ENCODE measurements around the gene PCP4. TPM values are rescaled to one million over a fixed set of nuclear protein-coding genes. Genes with fewer than 3 reads are reported as not detected.

Gene PCP4
- total RNA-seq, 1 donor from 2014 or later, result not detected

DNA sequence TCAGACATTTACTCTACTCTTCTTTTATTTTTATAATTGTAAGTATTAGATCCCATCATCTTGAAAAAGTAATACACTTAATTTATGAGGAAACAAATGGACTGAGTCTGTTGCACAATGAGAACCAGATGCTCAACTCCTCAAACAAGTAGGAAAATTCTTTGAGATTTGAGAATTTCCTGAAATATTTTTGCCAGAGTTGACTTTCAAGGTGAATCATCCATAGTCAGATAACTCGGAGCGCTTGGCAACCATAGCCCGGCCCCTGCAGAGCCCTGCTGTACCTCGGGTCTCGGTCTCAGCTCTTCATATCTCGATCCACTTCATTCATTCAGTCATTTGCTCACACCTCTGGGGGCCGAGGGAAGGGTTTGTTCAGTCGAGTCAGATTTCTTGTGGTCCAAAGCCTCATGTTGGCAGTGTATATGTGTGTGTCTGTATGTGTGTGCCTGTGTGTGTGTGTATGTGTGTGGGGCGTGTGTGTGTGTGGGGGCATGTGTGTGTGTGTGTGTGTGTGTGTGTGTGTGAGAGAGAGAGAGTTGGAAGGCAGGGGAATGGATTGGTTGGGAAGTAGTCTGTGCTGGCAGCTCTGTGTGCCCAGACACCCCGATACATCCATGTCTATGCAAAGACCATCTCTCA is 18.1 kb upstream of the PCP4 start:
- H3K36me3 Mint-ChIP-seq, result no peaks in the 10 kb centered on the region
- Histone ChIP-seq H3K4me2 (no peak overlapping the region), H3K27me3 (no peaks in the 10 kb centered on the region), H3K27ac (no peak overlapping the region), H4K20me1 (ENCODE audit: low read depth) (no peaks in the 10 kb centered on the region), H3F3A (ENCODE audit: low read depth) (no peaks in the 10 kb centered on the region), H3K4me1 (peaks cover 9% of the 10 kb centered on the region), H2AFZ (replicated peaks) (no peak overlapping the region), H3K4me3 (no peak overlapping the region), H3K79me2 (ENCODE audit: low read depth) (no peaks in the 10 kb centered on the region), H3K9ac (no peak overlapping the region), H3K9me3 (ENCODE audit: low read depth) (no peaks in the 10 kb centered on the region), H3K36me3 (no peaks in the 10 kb centered on the region)
- TF ChIP-seq, protein P1, sequence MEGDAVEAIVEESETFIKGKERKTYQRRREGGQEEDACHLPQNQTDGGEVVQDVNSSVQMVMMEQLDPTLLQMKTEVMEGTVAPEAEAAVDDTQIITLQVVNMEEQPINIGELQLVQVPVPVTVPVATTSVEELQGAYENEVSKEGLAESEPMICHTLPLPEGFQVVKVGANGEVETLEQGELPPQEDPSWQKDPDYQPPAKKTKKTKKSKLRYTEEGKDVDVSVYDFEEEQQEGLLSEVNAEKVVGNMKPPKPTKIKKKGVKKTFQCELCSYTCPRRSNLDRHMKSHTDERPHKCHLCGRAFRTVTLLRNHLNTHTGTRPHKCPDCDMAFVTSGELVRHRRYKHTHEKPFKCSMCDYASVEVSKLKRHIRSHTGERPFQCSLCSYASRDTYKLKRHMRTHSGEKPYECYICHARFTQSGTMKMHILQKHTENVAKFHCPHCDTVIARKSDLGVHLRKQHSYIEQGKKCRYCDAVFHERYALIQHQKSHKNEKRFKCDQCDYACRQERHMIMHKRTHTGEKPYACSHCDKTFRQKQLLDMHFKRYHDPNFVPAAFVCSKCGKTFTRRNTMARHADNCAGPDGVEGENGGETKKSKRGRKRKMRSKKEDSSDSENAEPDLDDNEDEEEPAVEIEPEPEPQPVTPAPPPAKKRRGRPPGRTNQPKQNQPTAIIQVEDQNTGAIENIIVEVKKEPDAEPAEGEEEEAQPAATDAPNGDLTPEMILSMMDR (IDR thresholded peaks at IDR 0.05), result no peak
- TF ChIP-seq EZH2 (IDR thresholded peaks at IDR 0.05), result no peak
- TF ChIP-seq EZH2phosphoT487 (IDR thresholded peaks at IDR 0.05), result no peak
- no peak overlapping the region for H3K4me3 Mint-ChIP-seq
- no peak for DNase-seq (ENCODE audit: low spot score)
- peaks cover 17% of the 10 kb centered on the region for H3K27me3 Mint-ChIP-seq (ENCODE audit: insufficient read depth, low read depth)
- no peak overlapping the region for H3K27ac Mint-ChIP-seq
- peaks cover 19% of the 10 kb centered on the region for H3K9me3 Mint-ChIP-seq
- peaks cover 61% of the 10 kb centered on the region for H3K4me1 Mint-ChIP-seq

GRCh38 chr21:39850333-39850732 is 16.9 kb upstream of the PCP4 start:
- Histone ChIP-seq H2AFZ (replicated peaks) (no peak overlapping the region), H3K9ac (no peak overlapping the region), H3K4me1 (peaks cover 6% of the 10 kb centered on the region), H3K79me2 (ENCODE audit: low read depth) (no peaks in the 10 kb centered on the region), H3K9me3 (ENCODE audit: low read depth) (no peaks in the 10 kb centered on the region), H3K27me3 (no peaks in the 10 kb centered on the region), H3K27ac (no peak overlapping the region), H4K20me1 (ENCODE audit: low read depth) (no peaks in the 10 kb centered on the region), H3K4me3 (no peak overlapping the region), H3K4me2 (no peak overlapping the region), H3K36me3 (no peaks in the 10 kb centered on the region), H3F3A (ENCODE audit: low read depth) (no peaks in the 10 kb centered on the region)
- Mint-ChIP-seq H3K9me3 (peaks cover 16% of the 10 kb centered on the region), H3K4me1 (peaks cover 49% of the 10 kb centered on the region), H3K27ac (no peak overlapping the region), H3K27me3 (ENCODE audit: insufficient read depth, low read depth) (peaks cover 14% of the 10 kb centered on the region), H3K36me3 (no peaks in the 10 kb centered on the region), H3K4me3 (no peak overlapping the region)
- no peak for TF ChIP-seq EZH2phosphoT487 (IDR thresholded peaks at IDR 0.05)
- TF ChIP-seq, protein P1 (IDR thresholded peaks at IDR 0.05), result no peak
- TF ChIP-seq EZH2 (IDR thresholded peaks at IDR 0.05), result no peak
- no peak for DNase-seq (ENCODE audit: low spot score)

DNA sequence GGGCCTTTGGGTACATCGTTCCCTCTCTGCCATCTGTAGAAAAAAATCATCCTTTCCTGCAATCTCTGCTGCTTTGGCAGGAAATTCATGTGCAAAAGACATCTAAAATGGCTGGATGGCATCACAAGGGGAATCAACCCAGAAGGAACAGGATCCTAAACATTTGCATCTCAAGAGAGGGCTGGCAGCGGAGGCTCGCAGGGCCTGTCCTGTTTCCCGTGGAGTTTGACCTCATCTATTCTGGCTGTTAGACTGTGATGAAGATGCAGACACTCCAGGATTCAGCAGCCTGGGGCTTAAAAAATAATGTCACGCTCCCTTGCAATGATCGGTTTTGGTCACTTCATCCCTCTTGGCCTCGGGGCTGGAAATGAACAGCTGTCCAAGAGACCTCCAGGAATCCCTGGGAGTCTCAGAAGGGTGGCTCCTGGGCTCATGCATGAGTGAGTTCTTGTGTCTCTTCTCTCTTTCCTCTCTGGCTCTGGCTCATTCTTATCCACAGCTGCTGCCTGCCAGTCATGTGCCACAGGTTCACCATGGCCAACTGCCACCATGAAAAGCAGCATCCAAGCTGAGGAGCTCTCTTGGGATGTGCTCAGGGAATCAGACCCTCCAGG is 16.1 kb upstream of the PCP4 start:
- Mint-ChIP-seq H3K36me3 (no peaks in the 10 kb centered on the region), H3K9me3 (peaks cover 16% of the 10 kb centered on the region), H3K27ac (peak overlapping the region; percentile 7), H3K27me3 (ENCODE audit: insufficient read depth, low read depth) (peaks cover 11% of the 10 kb centered on the region), H3K4me3 (no peak overlapping the region), H3K4me1 (peaks cover 42% of the 10 kb centered on the region)
- Histone ChIP-seq H3K4me1 (no peaks in the 10 kb centered on the region), H3K36me3 (no peaks in the 10 kb centered on the region), H3F3A (ENCODE audit: low read depth) (no peaks in the 10 kb centered on the region), H3K4me3 (no peak overlapping the region), H3K9me3 (ENCODE audit: low read depth) (no peaks in the 10 kb centered on the region), H3K27me3 (no peaks in the 10 kb centered on the region), H2AFZ (replicated peaks) (no peak overlapping the region), H3K4me2 (no peak overlapping the region), H3K27ac (no peak overlapping the region), H3K9ac (no peak overlapping the region), H4K20me1 (ENCODE audit: low read depth) (no peaks in the 10 kb centered on the region), H3K79me2 (ENCODE audit: low read depth) (no peaks in the 10 kb centered on the region)
- no peak for DNase-seq (ENCODE audit: low spot score)
- TF ChIP-seq EZH2 (IDR thresholded peaks at IDR 0.05) (no peak), EZH2phosphoT487 (IDR thresholded peaks at IDR 0.05) (no peak)
- TF ChIP-seq, protein P1 (IDR thresholded peaks at IDR 0.05), result no peak
